H1 (cell line): ENCODE measurements around the gene ADH1C. TPM values are rescaled to one million over a fixed set of nuclear protein-coding genes. Genes with fewer than 3 reads are reported as not detected.

ENCODE experiments used
- CTCF ChIA-PET: fragments of 300-600 bp; sonication (Branson Sonifier 250); formaldehyde crosslinking; loops from one replicate; lab custom pipeline; 2021; ENCODE audit not compliant: partially characterized antibody; lab: Charles Lee
- POLR2A ChIA-PET: fragments of 300-600 bp; sonication (Branson Sonifier 250); formaldehyde crosslinking; loops from one replicate; lab custom pipeline; 2021; ENCODE audit warnings: inconsistent platforms; ENCODE audit not compliant: partially characterized antibody; lab: Charles Lee
- DNase-seq, 2 experiments: peaks; one replicate each; pipeline versions ENCODE4 v3.0.0 to v3.0.0-alpha.2; 2010 to 2022; ENCODE audit warnings: low spot score in 2 of 2, low read depth in 1 of 2, mixed read lengths in 1 of 2
- FAIRE-seq: peaks from 2 replicates; lab custom pipeline; 2011; peaks lifted over from hg19 to GRCh38; lab: Jason Lieb, UNC
- H2AFZ ChIP-seq: 2 replicates; pipeline ENCODE4 v1.8.1; 2012; ENCODE audit warnings: low read length, inconsistent platforms
- H2AK5ac ChIP-seq: 2 replicates; pipeline ENCODE4 v1.6.1; 2013; ENCODE audit warnings: low read depth, low read length
- H2BK120ac ChIP-seq: replicated peaks from 2 replicates; pipeline ENCODE3; 2013; ENCODE audit warnings: low read depth, low read length, inconsistent platforms
- H2BK12ac ChIP-seq: 2 replicates; pipeline ENCODE4 v1.6.1; 2013; ENCODE audit warnings: low read depth, low read length
- H2BK15ac ChIP-seq: 2 replicates; pipeline ENCODE4 v1.6.1; 2013; ENCODE audit warnings: low read length
- H2BK20ac ChIP-seq: 2 replicates; pipeline ENCODE4 v1.6.1; 2013; ENCODE audit warnings: low read length
- H2BK5ac ChIP-seq: 2 replicates; pipeline ENCODE4 v1.6.1; 2013; ENCODE audit warnings: low read depth, low read length
- H3K14ac ChIP-seq: 2 replicates; pipeline ENCODE4 v1.6.1; 2013; ENCODE audit warnings: inconsistent platforms; ENCODE audit not compliant: insufficient read length
- H3K18ac ChIP-seq: 2 replicates; pipeline ENCODE4 v1.6.1; 2013; ENCODE audit warnings: low read length; ENCODE audit errors: extremely low read depth
- H3K23ac ChIP-seq: 2 replicates; pipeline ENCODE4 v1.6.1; 2013; ENCODE audit warnings: inconsistent platforms; ENCODE audit not compliant: insufficient read length
- H3K23me2 ChIP-seq: 2 replicates; pipeline ENCODE4 v1.6.1; 2013; ENCODE audit warnings: low read depth, low read length
- H3K27ac ChIP-seq: 2 replicates; pipeline ENCODE4 v1.6.1; 2011; ENCODE audit warnings: low read depth, low read length, inconsistent platforms
- H3K27me3 ChIP-seq, 4 experiments: replicated peaks in 1 of 4; 1 replicate in 1 of 4; 2 replicates in 3 of 4; pipeline versions ENCODE4 v1.6.1 to v1.8.1; 2011 to 2013; ENCODE audit warnings: low read length in 3 of 4, mild to moderate bottlenecking in 3 of 4, inconsistent platforms in 2 of 4, mixed read lengths in 2 of 4, moderate library complexity in 1 of 4; ENCODE audit not compliant: control insufficient read depth in 3 of 4, insufficient read depth in 3 of 4; ENCODE audit errors: extremely low read depth in 1 of 4
- H3K36me3 ChIP-seq, 4 experiments: 2 replicates each; pipeline versions ENCODE4 v1.6.1 to v1.8.1; 2011 to 2013; ENCODE audit warnings: mild to moderate bottlenecking in 4 of 4, low read length in 3 of 4, moderate library complexity in 2 of 4, control low read depth in 1 of 4, inconsistent platforms in 1 of 4; ENCODE audit not compliant: insufficient read depth in 4 of 4, control insufficient read depth in 2 of 4
- H3K4ac ChIP-seq: replicated peaks from 2 replicates; pipeline ENCODE3; 2013; ENCODE audit warnings: low read length, low read depth, mixed read lengths, inconsistent platforms; ENCODE audit not compliant: insufficient read length
- H3K4me1 ChIP-seq, 4 experiments: replicated peaks in 1 of 4; 1 replicate in 1 of 4; 2 replicates in 3 of 4; pipeline versions ENCODE4 v1.6.1 to v1.8.1; 2011 to 2013; ENCODE audit warnings: low read length in 3 of 4, inconsistent platforms in 2 of 4, mixed read lengths in 1 of 4; ENCODE audit not compliant: insufficient read depth in 4 of 4, control insufficient read depth in 3 of 4
- H3K4me2 ChIP-seq, 2 experiments: 2 replicates each; pipeline versions ENCODE4 v1.6.1 to v1.8.1; 2011 to 2013; ENCODE audit warnings: low read depth in 2 of 2, low read length in 2 of 2, control low read depth in 1 of 2, inconsistent platforms in 1 of 2, mild to moderate bottlenecking in 1 of 2; ENCODE audit not compliant: insufficient read depth in 1 of 2
- H3K4me3 ChIP-seq, 4 experiments: fragments of 200-600, 300-600 bp in 1 of 4; sonication (generic), shearing (Covaris generic), sonication (Bioruptor Twin) in 1 of 4; 2 replicates each; pipeline versions ENCODE4 v1.5.1 to v1.8.1; 2011 to 2016; ENCODE audit warnings: low read length in 4 of 4, low read depth in 3 of 4, control low read depth in 2 of 4, inconsistent platforms in 2 of 4, mild to moderate bottlenecking in 2 of 4, mixed read lengths in 1 of 4, moderate library complexity in 1 of 4; ENCODE audit not compliant: insufficient read depth in 2 of 4; ENCODE audit errors: extremely low read depth in 1 of 4
- H3K56ac ChIP-seq: replicated peaks from 2 replicates; pipeline ENCODE3; 2013; ENCODE audit warnings: low read depth, mild to moderate bottlenecking, mixed read lengths, low read length, inconsistent platforms; ENCODE audit not compliant: insufficient read length
- H3K79me1 ChIP-seq: 2 replicates; pipeline ENCODE4 v1.6.1; 2013; ENCODE audit warnings: low read depth, low read length, control low read depth
- H3K79me2 ChIP-seq, 2 experiments: 2 replicates each; pipeline versions ENCODE4 v1.6.1 to v1.8.1; 2012 to 2013; ENCODE audit warnings: low read length in 2 of 2, mild to moderate bottlenecking in 2 of 2, inconsistent platforms in 1 of 2; ENCODE audit not compliant: insufficient read depth in 2 of 2, control insufficient read depth in 1 of 2
- H3K9ac ChIP-seq, 4 experiments: replicated peaks in 1 of 4; 1 replicate in 1 of 4; 2 replicates in 3 of 4; pipeline versions ENCODE4 v1.6.1 to v1.8.1; 2011 to 2013; ENCODE audit warnings: low read depth in 3 of 4, low read length in 3 of 4, control low read depth in 2 of 4, mild to moderate bottlenecking in 2 of 4, moderate library complexity in 2 of 4, inconsistent platforms in 1 of 4; ENCODE audit errors: extremely low read depth in 1 of 4
- H3K9me3 ChIP-seq, 2 experiments: 2 replicates each; pipeline versions ENCODE4 v1.6.1 to v1.8.1; 2012 to 2013; ENCODE audit warnings: mild to moderate bottlenecking in 2 of 2, moderate library complexity in 2 of 2, control low read depth in 1 of 2, inconsistent platforms in 1 of 2, low read depth in 1 of 2, low read length in 1 of 2, mixed read lengths in 1 of 2; ENCODE audit not compliant: insufficient read depth in 2 of 2
- H4K20me1 ChIP-seq, 2 experiments: replicated peaks in 1 of 2; 2 replicates each; pipeline versions ENCODE3 to v1.8.1; 2011 to 2013; ENCODE audit warnings: inconsistent platforms in 2 of 2, low read length in 2 of 2, mild to moderate bottlenecking in 1 of 2; ENCODE audit not compliant: insufficient read depth in 2 of 2, control insufficient read depth in 1 of 2
- H4K5ac ChIP-seq: 2 replicates; pipeline ENCODE4 v1.6.1; 2013; ENCODE audit warnings: low read length, low read depth, mixed read lengths, inconsistent platforms; ENCODE audit not compliant: insufficient read length
- H4K8ac ChIP-seq: 2 replicates; pipeline ENCODE4 v1.8.0; 2013; ENCODE audit warnings: mild to moderate bottlenecking, moderate library complexity, low read length, inconsistent platforms; ENCODE audit not compliant: insufficient read depth; ENCODE audit errors: extremely low read depth
- H4K91ac ChIP-seq: replicated peaks from 2 replicates; pipeline ENCODE3; 2013; ENCODE audit warnings: low read length, mixed read lengths, inconsistent platforms; ENCODE audit not compliant: insufficient read length
- ATF3 ChIP-seq: IDR thresholded peaks from 2 replicates; pipeline ENCODE4 v1.6.1; 2011; ENCODE audit warnings: low read depth, mild to moderate bottlenecking, low read length; ENCODE audit not compliant: insufficient read depth
- BACH1 ChIP-seq: IDR thresholded peaks from 2 replicates; pipeline ENCODE4 v1.6.1; 2012; ENCODE audit warnings: low read length, improper control_type of control experiment
- CBX5 ChIP-seq: fragments of 300-800, 300-1000 bp; sonication (generic); IDR thresholded peaks from 2 replicates; pipeline ENCODE4 v1.7.1; 2016; ENCODE audit warnings: antibody characterized with exemption, low read length, low read depth
- CHD2 ChIP-seq: IDR thresholded peaks from 2 replicates; pipeline ENCODE4 v1.6.1; 2012; ENCODE audit warnings: low read length, improper control_type of control experiment
- FOSL1 ChIP-seq: IDR thresholded peaks from 2 replicates; pipeline ENCODE4 v1.6.1; 2011; ENCODE audit warnings: mild to moderate bottlenecking, low read depth, low read length, moderate library complexity; ENCODE audit not compliant: insufficient read depth
- GTF2F1 ChIP-seq: IDR thresholded peaks from 2 replicates; pipeline ENCODE4 v1.6.1; 2012; ENCODE audit warnings: low read depth, low read length, improper control_type of control experiment, borderline replicate concordance
- HDAC6 ChIP-seq: IDR thresholded peaks from one replicate; pipeline ENCODE4 v1.7.1; 2012; ENCODE audit warnings: low read depth, mild to moderate bottlenecking, inconsistent platforms, low read length, moderate library complexity
- KDM1A ChIP-seq: fragments of 200-600, 300-600 bp; sonication (generic); IDR thresholded peaks from 2 replicates; pipeline ENCODE4 v1.7.1; 2016; ENCODE audit warnings: mild to moderate bottlenecking, low read length, borderline replicate concordance
- RBBP5 ChIP-seq: IDR thresholded peaks from 2 replicates; pipeline ENCODE4 v1.7.1; 2012; ENCODE audit warnings: low read depth, mild to moderate bottlenecking, inconsistent platforms, low read length, moderate library complexity, borderline replicate concordance
- RFX5 ChIP-seq: IDR thresholded peaks from 2 replicates; pipeline ENCODE4 v1.6.1; 2011; ENCODE audit warnings: low read depth, low read length, improper control_type of control experiment, borderline replicate concordance
- SIX5 ChIP-seq: IDR thresholded peaks from 2 replicates; pipeline ENCODE4 v1.6.1; 2011; ENCODE audit warnings: mild to moderate bottlenecking, low read depth, low read length
- SRF ChIP-seq: IDR thresholded peaks from 2 replicates; pipeline ENCODE4 v1.6.1; 2011; ENCODE audit warnings: mild to moderate bottlenecking, low read depth, low read length, moderate library complexity
- TAF7 ChIP-seq: optimal IDR thresholded peaks from 2 replicates; pipeline ENCODE3; 2011; ENCODE audit warnings: low read depth, mild to moderate bottlenecking, inconsistent platforms, low read length, moderate library complexity, borderline replicate concordance
- WGBS, 2 experiments: shearing (Covaris generic) in 1 of 2; methylation state at CpG; one replicate each; pipeline versions ENCODE4 v1.1.6 to v1.1.7; 2013 to 2015; ENCODE audit warnings: low lambda C conversion rate in 2 of 2, mixed read lengths in 2 of 2, inconsistent platforms in 1 of 2, low coverage in 1 of 2, missing lambda C conversion rate in 1 of 2; ENCODE audit not compliant: insufficient replicate concordance in 2 of 2, insufficient coverage in 1 of 2, insufficient read length in 1 of 2; ENCODE audit errors: extremely low coverage in 1 of 2, missing lambda C conversion rate in 1 of 2; 5-methylcytosine and 5-hydroxymethylcytosine counted together
- polyA plus RNA-seq, 7 experiments: library from polyadenylated mRNA; depleted of rRNA in 3 of 7; stranded (reverse) in 5 of 7; unstranded in 2 of 7; fragments of >200 nt in 5 of 7; fragments of 200-250 nt in 2 of 7; gene quantifications; 1 replicate in 5 of 7; 2 replicates in 1 of 7; 4 replicates in 1 of 7; pipeline versions ENCODE4 v1.2.1 to v1.2.3, GENCODE V29; 2011 to 2013; ENCODE audit warnings: missing spikeins in 2 of 7, mixed read lengths in 2 of 7
- total RNA-seq: library from RNA; stranded (reverse); fragmentation: NEBNext Ultra II Directional; extraction: Animal tissue kit (Norgen Biotek cat#: 25700); gene quantifications from 2 replicates; pipeline ENCODE4 v1.2.1, GENCODE V29; 2021

Gene ADH1C
- total and polyA plus RNA-seq, 2 of the 8 experiments (the other 6 are each of a cell fraction or from before 2014, with no cell fraction given): not detected

DNA sequence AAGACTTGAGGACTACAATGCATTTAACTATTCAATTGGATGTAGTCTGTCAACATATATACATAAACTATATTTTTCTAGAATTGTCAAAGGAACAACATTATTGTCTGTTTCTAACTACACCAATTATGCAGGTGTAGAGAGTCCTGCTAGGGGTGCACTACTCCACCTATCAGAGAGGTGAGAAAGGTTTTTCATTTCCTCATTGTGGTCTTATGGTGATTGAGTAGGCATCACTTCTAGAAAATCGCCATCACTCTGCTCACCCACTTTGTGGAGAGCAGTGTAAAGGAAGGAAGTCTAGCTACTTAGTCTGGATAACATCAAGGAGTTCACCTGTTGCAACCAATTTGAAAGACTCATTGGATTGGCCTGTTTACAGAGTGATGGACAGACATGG lies 4.4 kb upstream of the ADH1C start:
- CTCF ChIA-PET: interaction anchor here (1.3 kb wide), 1 partner anchor 20 kb away, joined by 3 read pairs; no protein-coding TSS in a partner anchor
- Histone ChIP-seq H3K79me2 (no peaks in the 10 kb centered on the region), H4K91ac (no peak overlapping the region), H4K5ac (no peak overlapping the region), H4K8ac (no peak overlapping the region), H2BK12ac (no peak overlapping the region), H3K9ac (no peak overlapping the region), H2BK5ac (no peak overlapping the region), H2BK15ac (no peak overlapping the region), H2AFZ (no peak overlapping the region), H3K36me3 (no peaks in the 10 kb centered on the region; a peak in 1 of 8 replicates), H3K79me1 (no peaks in the 10 kb centered on the region), H3K4me1 (no peaks in the 10 kb centered on the region), H2BK120ac (no peak overlapping the region), H3K27ac (no peak overlapping the region), H3K4me3 (no peak overlapping the region), H3K56ac (no peak overlapping the region), H3K9me3 (peaks cover 8% of the 10 kb centered on the region in 2 experiments; a peak in 3 of 4 replicates), H3K27me3 (no peaks in the 10 kb centered on the region), H3K23ac (no peak overlapping the region), H3K14ac (no peak overlapping the region), H3K4me2 (no peak overlapping the region), H3K4ac (no peak overlapping the region), H4K20me1 (no peaks in the 10 kb centered on the region), H2AK5ac (no peak overlapping the region), H3K23me2 (no peaks in the 10 kb centered on the region), H2BK20ac (no peak overlapping the region)
- FAIRE-seq: no peak
- WGBS, 2 experiments: 100% methylated on average over 1 of the region's 1 CpG; no CpG with 5 or more reads in 1 of the 2 experiments
- no peak for DNase-seq
- TF ChIP-seq SRF (no peak), GTF2F1 (no peak), ATF3 (no peak), CHD2 (no peak), RBBP5 (no peak), CBX5 (no peak), BACH1 (no peak), KDM1A (no peak), RFX5 (no peak), TAF7 (no peak), FOSL1 (no peak), HDAC6 (no peak), SIX5 (no peak)
- TF ChIP-seq, all 59 proteins: peak for 0
- POLR2A ChIA-PET: no interaction called here
- no peak overlapping the region for H3K18ac ChIP-seq
